DOHH2 (cell line): Measurements from ENCODE around the gene PDE4B.

ENCODE experiments used
- H3F3A ChIP-seq: fragments of 200-600 bp; sonication (generic), shearing (Covaris generic); 2 replicates; pipeline ENCODE4 v1.6.0; 2016; ENCODE audit warnings: antibody characterized with exemption, mild to moderate bottlenecking; ENCODE audit not compliant: control insufficient read depth, insufficient read depth
- H3K27ac ChIP-seq: fragments of 200-600 bp; sonication (generic); 2 replicates; pipeline ENCODE4 v1.5.1; 2014; ENCODE audit warnings: low read depth, mild to moderate bottlenecking, low read length, moderate library complexity
- H3K27me3 ChIP-seq: fragments of 200-600 bp; sonication (generic); 2 replicates; pipeline ENCODE4 v1.6.1; 2014; ENCODE audit warnings: mild to moderate bottlenecking, low read length, mixed read lengths; ENCODE audit not compliant: control insufficient read depth
- H3K36me3 ChIP-seq: fragments of 200-600 bp; sonication (generic); 2 replicates; pipeline ENCODE4 v1.6.1; 2014; ENCODE audit warnings: mild to moderate bottlenecking, low read length, moderate library complexity, mixed read lengths; ENCODE audit not compliant: control insufficient read depth
- H3K4me1 ChIP-seq: fragments of 200-600 bp; sonication (generic); 2 replicates; pipeline ENCODE4 v1.6.1; 2014; ENCODE audit warnings: mild to moderate bottlenecking, low read length, mixed read lengths; ENCODE audit not compliant: control insufficient read depth
- H3K4me2 ChIP-seq: fragments of 200-600 bp; sonication (generic); 2 replicates; pipeline ENCODE4 v1.6.0; 2014; ENCODE audit warnings: mild to moderate bottlenecking, low read length, moderate library complexity
- H3K4me3 ChIP-seq: fragments of 200-600 bp; sonication (generic); 2 replicates; pipeline ENCODE4 v1.5.1; 2014; ENCODE audit warnings: mild to moderate bottlenecking, low read length, mixed read lengths
- H3K79me2 ChIP-seq: fragments of 200-600 bp; sonication (generic); 2 replicates; pipeline ENCODE4 v1.6.1; 2014; ENCODE audit warnings: mild to moderate bottlenecking, low read length, mixed read lengths; ENCODE audit not compliant: control insufficient read depth
- H3K9me2 ChIP-seq: fragments of 200-600 bp; sonication (generic); replicated peaks from 2 replicates; pipeline ENCODE4 v1.6.1; 2014; ENCODE audit warnings: mild to moderate bottlenecking, low read length, mixed read lengths; ENCODE audit not compliant: control insufficient read depth
- H3K9me3 ChIP-seq: fragments of 200-600 bp; sonication (generic); 2 replicates; pipeline ENCODE4 v1.6.1; 2014; ENCODE audit warnings: antibody characterized with exemption, low read length, mixed read lengths; ENCODE audit not compliant: control insufficient read depth, insufficient read depth
- H4K20me1 ChIP-seq: fragments of 200-600 bp; sonication (generic); 2 replicates; pipeline ENCODE4 v1.6.0; 2014; ENCODE audit warnings: low read depth, mild to moderate bottlenecking, antibody characterized with exemption, low read length, moderate library complexity; ENCODE audit not compliant: control insufficient read depth, insufficient read depth
- CTCF ChIP-seq: fragments of 200-600 bp; sonication (generic); IDR thresholded peaks from one replicate; pipeline ENCODE4 v1.5.1; 2014; ENCODE audit warnings: antibody characterized with exemption, mild to moderate bottlenecking, low read depth, low read length; ENCODE audit not compliant: poor library complexity, severe bottlenecking
- EZH2phosphoT487 ChIP-seq: fragments of 200-600 bp; sonication (generic); IDR thresholded peaks from 2 replicates; pipeline ENCODE4 v1.6.1; 2017; ENCODE audit warnings: borderline replicate concordance, mild to moderate bottlenecking, antibody characterized with exemption, low read length, moderate library complexity, mixed read lengths

The PDE4B gene

GRCh38 chr1:65949230-65949626, 156.5 kb downstream of the PDE4B start:
- H3K27ac ChIP-seq, result no peak overlapping the region
- H3K4me3 ChIP-seq, result no peak overlapping the region
- no peaks in the 10 kb centered on the region for H3K79me2 ChIP-seq
- no peaks in the 10 kb centered on the region for H3K27me3 ChIP-seq
- H3K9me2 ChIP-seq, result no peaks in the 10 kb centered on the region
- H3F3A ChIP-seq, result no peaks in the 10 kb centered on the region
- H4K20me1 ChIP-seq, result no peaks in the 10 kb centered on the region
- no peak overlapping the region for H3K4me2 ChIP-seq
- H3K9me3 ChIP-seq, result no peaks in the 10 kb centered on the region
- no peaks in the 10 kb centered on the region for H3K36me3 ChIP-seq
- TF ChIP-seq CTCF (no peak), EZH2phosphoT487 (no peak)
- H3K4me1 ChIP-seq, result no peaks in the 10 kb centered on the region

GRCh38 chr1:65949933-65950332, 157.2 kb downstream of the PDE4B start:
- Histone ChIP-seq H3K9me2 (no peaks in the 10 kb centered on the region), H3K27ac (no peak overlapping the region), H3F3A (no peaks in the 10 kb centered on the region), H3K4me1 (no peaks in the 10 kb centered on the region), H3K4me3 (no peak overlapping the region), H3K36me3 (no peaks in the 10 kb centered on the region), H3K27me3 (no peaks in the 10 kb centered on the region), H3K79me2 (no peaks in the 10 kb centered on the region), H4K20me1 (no peaks in the 10 kb centered on the region), H3K9me3 (no peaks in the 10 kb centered on the region), H3K4me2 (no peak overlapping the region)
- TF ChIP-seq CTCF (no peak), EZH2phosphoT487 (no peak)

GRCh38 chr1:65952696-65953095, 160.0 kb downstream of the PDE4B start:
- H3K27me3 ChIP-seq, result no peaks in the 10 kb centered on the region
- no peaks in the 10 kb centered on the region for H3K4me1 ChIP-seq
- TF ChIP-seq CTCF (no peak), EZH2phosphoT487 (no peak)
- no peaks in the 10 kb centered on the region for H3K9me3 ChIP-seq
- no peaks in the 10 kb centered on the region for H3K9me2 ChIP-seq
- no peak overlapping the region for H3K4me2 ChIP-seq
- H3F3A ChIP-seq, result no peaks in the 10 kb centered on the region
- H3K27ac ChIP-seq, result no peak overlapping the region
- H3K79me2 ChIP-seq, result no peaks in the 10 kb centered on the region
- H3K36me3 ChIP-seq, result no peaks in the 10 kb centered on the region
- H3K4me3 ChIP-seq, result no peak overlapping the region
- no peaks in the 10 kb centered on the region for H4K20me1 ChIP-seq

- no peaks in the 10 kb centered on the region; the same call in 1 of the 2 replicates for H3F3A ChIP-seq
- no peak overlapping the region for H3K27ac ChIP-seq
- no peaks in the 10 kb centered on the region for H3K9me2 ChIP-seq
- no peaks in the 10 kb centered on the region for H3K9me3 ChIP-seq
- no peak overlapping the region for H3K4me3 ChIP-seq
- no peak overlapping the region for H3K4me2 ChIP-seq
- no peaks in the 10 kb centered on the region for H4K20me1 ChIP-seq
- H3K36me3 ChIP-seq, result no peaks in the 10 kb centered on the region
- no peaks in the 10 kb centered on the region for H3K79me2 ChIP-seq
- no peaks in the 10 kb centered on the region for H3K27me3 ChIP-seq
- H3K4me1 ChIP-seq, result no peaks in the 10 kb centered on the region
- TF ChIP-seq EZH2phosphoT487, result no peak
Observed at GRCh38 chr1:65953170-65953569, 160.5 kb downstream of the PDE4B start.
